Measurements from ENCODE around the gene CACNA2D2. TPM values are rescaled to one million over a fixed set of nuclear protein-coding genes. Genes with fewer than 3 reads are reported as not detected.

CACNA2D2 gene
- total and polyA plus RNA-seq, 4 donors = 0.10 to 0.19 (median 0.15) TPM

- peaks cover 11 to 32% (median 18%) of the 10 kb centered on the region in 4 donors for H3K4me1 ChIP-seq (ENCODE audit: control insufficient read depth in 4 of 4, insufficient read depth in 4 of 4, low read length in 3 of 4)
- H3K36me3 ChIP-seq (ENCODE audit: control insufficient read depth in 4 of 4, insufficient read depth in 3 of 4, low read depth in 1 of 4, low read length in 3 of 4) = no peaks in the 10 kb centered on the region
- peak within 1 kb of the TSS; percentile 10 to 62 for H3K9ac ChIP-seq (ENCODE audit: low read depth in 1 of 2, low read length in 2 of 2)
- peak; percentile 78 for DNase-seq (ENCODE audit: low spot score)
- no peaks in the 10 kb centered on the region for H3K27me3 ChIP-seq (ENCODE audit: control insufficient read depth in 4 of 4, insufficient read depth in 4 of 4, low read length in 3 of 4)
- 23% methylated on average over 85 of the region's 85 CpGs for WGBS
- H3K4me3 ChIP-seq (ENCODE audit: low read depth in 1 of 3, low read length in 3 of 3) = peak within 1 kb of the TSS in 1 of 3 donors; percentile 42
- no peaks in the 10 kb centered on the region for H3K9me3 ChIP-seq (ENCODE audit: control insufficient read depth in 4 of 4, low read length in 3 of 4)
- TF ChIP-seq REST (IDR thresholded peaks at IDR 0.05) (peak; percentile 33), GABPA (IDR thresholded peaks at IDR 0.05 in 1 of 2, conservative IDR thresholded peaks at IDR 0.05 in 1 of 2) (peak in 1 of 2 donors; percentile 22), RXRA (IDR thresholded peaks at IDR 0.05) (peak in 1 of 2 donors; percentile 12), SP1 (IDR thresholded peaks at IDR 0.05) (peak; percentile 36), FOXA2 (IDR thresholded peaks at IDR 0.05) (no peak), HNF4G (IDR thresholded peaks at IDR 0.05) (no peak)
- peak within 1 kb of the TSS; percentile 21 to 34 for H3K27ac ChIP-seq (ENCODE audit: low read depth in 1 of 2, low read length in 2 of 2)
Observed at GRCh38 chr3:50340448-50341329, 162.7 kb downstream of the CACNA2D2 start, which contains the start of gene RASSF1. RASSF1 (minus strand) TSS chr3:50340836; CDS start chr3:50340805, 31 bp downstream.

- H3K4me1 ChIP-seq (ENCODE audit: control insufficient read depth in 4 of 4, insufficient read depth in 4 of 4, low read length in 3 of 4) = peaks cover 6 to 32% (median 15%) of the 10 kb centered on the region in 4 donors
- TF ChIP-seq MAX (IDR thresholded peaks at IDR 0.05) (no peak), GABPA (IDR thresholded peaks at IDR 0.05 in 1 of 2, conservative IDR thresholded peaks at IDR 0.05 in 1 of 2) (no peak), YY1 (IDR thresholded peaks at IDR 0.05) (no peak), SP1 (IDR thresholded peaks at IDR 0.05) (no peak), CTCF (IDR thresholded peaks at IDR 0.05; ENCODE audit: low read depth, low read length, missing input control) (no peak), RAD21 (IDR thresholded peaks at IDR 0.05) (no peak)
- no peak for DNase-seq (ENCODE audit: low spot score)
- H3K36me3 ChIP-seq (ENCODE audit: control insufficient read depth in 4 of 4, insufficient read depth in 3 of 4, low read depth in 1 of 4, low read length in 3 of 4) = no peaks in the 10 kb centered on the region
- peak overlapping the region in 1 of 2 donors; percentile 62 for H3K9ac ChIP-seq (ENCODE audit: low read depth in 1 of 2, low read length in 2 of 2)
- peak overlapping the region; percentile 21 to 34 for H3K27ac ChIP-seq (ENCODE audit: low read depth in 1 of 2, low read length in 2 of 2)
- peak overlapping the region in 1 of 3 donors; percentile 42 for H3K4me3 ChIP-seq (ENCODE audit: low read depth in 1 of 3, low read length in 3 of 3)
- no peaks in the 10 kb centered on the region for H3K27me3 ChIP-seq (ENCODE audit: control insufficient read depth in 4 of 4, insufficient read depth in 4 of 4, low read length in 3 of 4)
- WGBS = 41% methylated on average over 9 of the region's 9 CpGs
- H3K9me3 ChIP-seq (ENCODE audit: control insufficient read depth in 4 of 4, low read length in 3 of 4) = no peaks in the 10 kb centered on the region
Observed at GRCh38 chr3:50340147-50340447, 163.3 kb downstream of the CACNA2D2 start.

Measured in liver (tissue), 9 donors.